Stimulated activated CD4-positive, alpha-beta T cell treated with anti-CD3 and anti-CD28 coated beads, TNF-alpha, amount 100 ng/mL, for 1 hour (primary cell): ENCODE results near the gene DDX47.
"Not testable (repeated sequence)": the region's sequence is repeated elsewhere in the genome, so short reads cannot be mapped to it uniquely, and the experiment has no call there.

Source experiments
- DNase-seq, 3 donors: peaks; one replicate each; pipeline ENCODE4 v3.0.0-alpha.2; 2020; ENCODE audit warnings: low read depth in 3 of 3, low spot score in 1 of 3

DDX47 gene

DNA sequence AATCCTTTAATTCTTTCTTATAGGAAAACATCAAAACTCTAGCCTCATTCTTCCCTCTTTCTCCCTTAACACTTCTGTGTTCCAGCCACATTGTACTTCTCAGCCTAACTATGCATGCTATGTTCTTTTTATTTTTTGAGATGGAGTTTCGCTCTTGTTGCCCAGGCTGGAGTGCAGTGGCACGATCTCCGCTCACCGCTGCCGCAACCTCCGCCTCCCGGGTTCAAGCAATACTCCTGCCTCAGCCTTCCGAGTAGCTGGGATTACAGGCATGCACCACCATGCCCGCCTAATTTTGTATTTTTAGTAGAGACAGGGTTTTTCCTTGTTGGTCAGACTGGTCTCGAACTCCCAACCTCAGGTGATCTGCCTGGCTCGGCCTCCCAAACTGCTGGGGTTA, 7.2 kb downstream of the DDX47 start:
- DNase-seq, result not testable (repeated sequence)

DNA sequence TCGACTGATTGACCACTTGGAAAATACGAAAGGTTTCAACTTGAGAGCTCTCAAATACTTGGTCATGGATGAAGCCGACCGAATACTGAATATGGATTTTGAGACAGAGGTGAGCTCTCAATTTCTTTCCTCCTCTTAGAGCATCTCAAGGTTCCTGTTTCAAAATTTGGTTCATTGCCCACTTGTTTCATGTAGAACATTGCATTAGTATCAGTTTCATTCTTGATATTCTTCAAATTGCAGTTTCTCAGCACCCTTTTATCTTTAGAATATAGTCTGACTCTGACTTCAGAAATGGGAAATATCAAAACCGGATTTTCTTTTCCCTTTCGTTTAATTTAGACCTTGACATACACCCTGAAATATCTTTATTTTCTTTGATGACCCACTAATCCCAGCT, 8.8 kb downstream of the DDX47 start:
- no peak for DNase-seq

DNA sequence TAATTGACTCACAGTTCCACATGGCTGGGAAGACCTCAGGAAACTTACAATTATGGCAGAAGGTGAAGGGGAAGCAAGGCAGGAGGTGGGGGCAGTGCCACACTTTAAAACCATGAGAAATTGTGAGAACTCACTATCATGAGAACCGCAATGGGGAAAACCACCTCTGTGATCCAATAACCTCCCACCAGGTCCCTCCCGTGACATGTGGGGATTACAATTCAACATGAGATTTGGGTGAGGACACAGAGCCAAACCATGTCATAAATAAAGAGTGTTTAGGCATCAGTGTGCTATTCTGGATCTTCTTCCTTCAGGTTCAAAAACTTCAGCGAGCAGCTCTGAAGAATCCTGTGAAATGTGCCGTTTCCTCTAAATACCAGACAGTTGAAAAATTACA, 9.7 kb downstream of the DDX47 start:
- DNase-seq, result no peak

DNA sequence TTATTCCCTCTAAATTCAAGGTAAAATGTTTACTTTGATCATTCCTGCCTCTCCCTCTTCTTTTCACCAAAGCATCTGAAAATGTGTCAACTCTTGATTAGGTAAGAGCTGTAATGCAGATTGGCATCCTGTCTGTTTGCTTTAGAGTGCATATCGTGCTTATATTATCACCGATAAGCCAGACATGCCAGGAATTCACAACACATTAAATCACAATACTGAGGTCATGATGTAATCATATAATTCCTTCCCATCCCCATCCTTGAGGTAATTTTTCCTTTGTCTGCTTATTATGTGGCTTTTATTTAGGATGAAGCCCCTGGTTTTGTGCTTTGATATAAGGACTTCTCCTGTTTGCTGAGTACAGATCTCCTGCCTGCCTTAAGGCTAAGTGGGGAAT, 10.2 kb downstream of the DDX47 start:
- no peak for DNase-seq

DNA sequence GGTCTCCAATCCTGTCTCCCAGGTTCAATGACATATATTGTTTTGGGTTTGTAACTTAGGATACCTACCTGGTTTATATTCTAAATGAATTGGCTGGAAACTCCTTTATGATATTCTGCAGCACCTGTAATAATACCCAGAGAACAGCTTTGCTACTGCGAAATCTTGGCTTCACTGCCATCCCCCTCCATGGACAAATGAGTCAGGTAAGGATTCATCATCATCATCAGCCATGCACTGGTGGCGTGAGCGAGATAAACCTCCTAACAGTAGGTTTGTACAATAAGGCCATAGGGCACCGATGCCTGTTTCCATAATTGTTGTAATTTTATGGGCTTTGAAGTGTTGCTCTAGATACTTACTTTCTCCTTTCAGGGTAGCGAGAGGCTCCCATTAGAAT, 10.7 kb downstream of the DDX47 start:
- DNase-seq, result no peak

DNA sequence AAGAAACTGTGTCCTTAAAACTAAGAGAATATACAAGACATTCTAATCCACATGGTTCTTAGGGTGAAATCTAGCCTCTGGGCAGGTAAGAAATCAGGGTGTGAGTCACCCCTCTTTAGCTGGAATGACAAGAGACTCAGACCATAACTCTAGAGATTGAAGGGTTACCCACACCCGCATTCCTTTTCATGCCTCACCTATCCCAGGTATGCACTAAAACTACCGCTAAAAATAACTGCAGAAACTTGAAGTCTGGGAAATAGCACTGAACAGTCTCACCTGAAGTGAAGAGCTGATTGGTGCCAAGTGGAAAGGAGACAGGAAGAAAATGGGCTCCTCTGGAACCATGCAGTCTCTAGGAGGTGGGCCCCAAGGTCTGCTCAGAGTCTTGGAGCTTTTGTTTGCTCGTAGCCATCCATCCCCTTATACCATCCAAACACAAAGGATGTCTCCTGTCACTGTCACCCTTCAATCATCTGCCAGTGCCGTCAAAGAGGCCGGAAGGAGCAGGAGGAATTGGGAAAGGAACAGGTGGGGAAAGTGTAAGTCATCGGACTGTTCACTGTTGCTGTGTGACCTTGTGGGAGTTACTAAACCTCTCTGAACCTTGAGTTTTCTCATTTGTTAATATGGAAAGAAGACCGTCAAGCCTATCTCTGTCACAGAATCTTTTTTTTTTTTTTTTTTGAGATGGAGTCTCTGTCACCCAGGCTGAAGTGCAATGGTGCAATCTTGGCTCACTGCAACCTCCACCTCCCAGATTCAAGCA, 22.4 kb downstream of the DDX47 start:
- DNase-seq, result no peak

DNA sequence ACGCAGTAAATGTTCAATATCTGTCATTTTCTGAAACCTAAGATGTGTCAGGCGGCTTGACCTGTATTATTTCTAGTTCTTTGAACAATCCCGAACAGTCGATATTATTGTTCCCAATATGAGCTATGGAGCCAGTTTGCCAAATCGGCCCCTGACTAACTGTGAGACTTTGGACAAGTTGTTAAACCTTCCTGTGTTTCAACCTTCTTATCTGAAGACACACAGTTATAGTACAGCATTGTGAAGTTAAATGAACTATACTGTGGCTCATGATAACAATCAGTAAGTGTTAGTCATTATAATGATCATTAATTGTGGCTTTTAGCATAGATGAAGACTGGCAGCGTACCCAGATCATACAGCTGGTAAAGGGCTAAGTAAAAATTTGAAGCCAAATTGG, 23.4 kb downstream of the DDX47 start:
- no peak for DNase-seq

DNA sequence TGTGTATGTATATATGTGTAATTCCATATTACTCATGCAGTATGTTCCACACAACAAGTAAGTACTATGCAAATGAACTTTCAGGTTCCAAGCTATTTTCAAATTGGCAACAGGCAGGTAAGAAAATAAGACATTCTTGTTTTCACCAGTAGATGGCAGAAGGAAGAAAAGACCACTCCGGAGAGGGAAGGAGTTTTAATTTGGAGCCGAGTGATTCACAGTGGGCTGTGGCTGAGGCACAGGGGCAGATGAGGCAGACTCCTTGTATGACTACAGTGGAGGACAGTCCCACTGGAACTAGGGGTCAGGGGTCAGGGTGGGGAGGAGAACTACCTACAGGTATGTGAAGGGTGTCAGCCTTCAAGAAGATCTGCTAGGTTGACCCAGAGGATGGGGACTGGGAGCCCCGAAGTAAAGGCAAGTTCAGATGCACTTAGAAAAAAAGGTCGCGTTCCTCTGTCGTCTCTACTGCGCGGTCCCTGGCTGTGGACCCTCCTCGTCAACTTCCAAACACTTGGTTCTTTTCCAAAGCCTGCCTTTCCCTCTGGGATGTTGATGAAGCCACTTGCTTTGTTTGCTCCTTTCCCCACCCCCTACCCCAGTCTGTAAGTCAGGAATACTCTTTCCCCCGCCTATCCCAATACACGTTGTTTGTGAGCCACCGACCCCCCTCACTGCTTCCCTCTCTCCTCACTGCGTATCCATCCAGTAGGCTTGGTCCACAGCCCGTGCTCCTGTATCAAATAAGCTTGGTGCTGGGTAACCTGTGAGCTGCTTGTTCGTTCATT, 24.1 kb downstream of the DDX47 start:
- peak in 2 of 3 donors; percentile 13 to 14 for DNase-seq

DNA sequence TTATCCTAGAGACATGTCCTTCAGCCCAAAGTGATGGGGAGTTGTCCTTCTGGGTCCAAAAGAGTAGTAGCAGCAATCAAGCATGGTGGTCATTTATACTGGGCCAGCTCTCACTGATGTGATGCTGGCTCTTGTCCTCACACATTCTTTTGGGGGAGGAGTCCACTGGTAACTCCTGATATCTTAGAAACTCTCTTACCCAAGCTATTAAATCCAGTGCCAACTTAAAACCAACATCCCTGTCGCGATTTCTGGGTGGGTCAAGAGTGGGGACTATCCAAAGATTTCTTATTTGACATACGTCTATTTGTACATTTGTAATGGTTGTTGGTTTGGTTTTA, 24.6 kb downstream of the DDX47 start:
- DNase-seq, result no peak

DNA sequence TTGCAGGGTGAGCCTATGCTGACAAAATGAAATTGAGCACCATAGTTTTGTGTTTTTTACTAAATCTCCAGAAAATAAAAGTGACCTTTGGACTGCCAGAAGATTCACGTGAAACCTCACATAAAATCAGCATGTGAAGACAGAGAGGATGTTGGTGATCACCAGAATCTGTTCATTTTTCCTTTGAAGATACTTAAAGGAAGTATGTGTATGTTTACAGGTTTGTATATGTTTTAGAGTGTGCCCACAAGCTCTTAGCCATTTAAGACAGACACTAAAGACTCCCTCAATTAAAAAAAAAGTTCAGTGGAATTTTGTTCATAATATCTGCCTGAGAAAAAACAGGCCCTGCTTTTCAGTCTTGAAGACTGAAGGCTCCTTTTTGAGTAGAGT, 25.9 kb downstream of the DDX47 start:
- DNase-seq, result no peak

DNA sequence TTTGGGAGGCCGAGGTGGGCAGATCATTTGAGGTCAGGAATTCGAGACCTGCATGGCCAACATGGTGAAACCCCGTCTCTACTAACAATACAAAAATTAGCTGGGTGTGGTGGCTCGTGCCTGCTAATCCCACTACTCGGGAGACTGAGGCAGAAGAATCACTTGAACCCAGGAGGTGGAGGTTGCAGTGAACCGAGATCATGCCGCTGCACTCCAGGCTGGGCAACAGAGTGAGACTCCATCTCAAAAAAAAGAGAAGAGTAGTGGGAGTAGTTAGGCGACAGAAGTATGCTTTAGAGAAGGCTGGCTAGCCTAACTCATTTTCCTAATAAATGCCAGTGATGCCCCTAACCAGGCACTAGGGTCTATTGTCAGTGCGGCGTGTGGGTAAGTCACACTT, 26.3 kb downstream of the DDX47 start:
- DNase-seq, result not testable (repeated sequence)

DNA sequence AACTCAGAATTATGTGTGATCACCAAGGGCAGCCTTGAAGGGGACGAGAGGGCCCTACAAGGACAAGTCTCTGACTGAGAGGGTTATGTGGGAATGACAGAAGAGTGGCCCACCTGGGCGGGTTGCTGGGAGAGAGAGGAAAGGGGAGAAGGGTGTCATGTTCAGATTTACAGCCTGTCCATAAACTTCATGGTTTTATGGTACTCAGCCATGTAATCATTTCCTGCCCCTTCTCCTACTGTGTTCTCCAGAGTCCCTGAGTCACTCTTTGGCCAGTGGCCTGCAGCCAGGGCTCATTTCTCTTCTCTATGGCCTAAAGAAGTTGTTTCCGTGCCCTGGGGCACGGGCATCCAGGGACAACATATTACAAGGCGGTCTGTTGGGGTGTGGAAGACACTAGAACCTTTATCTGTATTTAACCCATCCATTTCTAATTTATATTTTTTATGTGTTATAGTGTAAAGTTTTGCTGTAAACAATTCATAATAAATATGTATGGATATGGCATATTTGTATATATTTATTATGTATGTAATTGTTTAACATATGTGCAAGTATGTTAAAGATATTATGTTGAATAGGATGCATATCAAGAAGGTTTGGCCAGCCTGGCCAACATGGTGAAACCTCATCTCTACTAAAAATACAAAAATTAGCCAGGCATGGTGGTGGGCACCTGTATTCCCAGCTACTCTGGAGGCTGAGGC, 26.9 kb downstream of the DDX47 start:
- no peak for DNase-seq

DNA sequence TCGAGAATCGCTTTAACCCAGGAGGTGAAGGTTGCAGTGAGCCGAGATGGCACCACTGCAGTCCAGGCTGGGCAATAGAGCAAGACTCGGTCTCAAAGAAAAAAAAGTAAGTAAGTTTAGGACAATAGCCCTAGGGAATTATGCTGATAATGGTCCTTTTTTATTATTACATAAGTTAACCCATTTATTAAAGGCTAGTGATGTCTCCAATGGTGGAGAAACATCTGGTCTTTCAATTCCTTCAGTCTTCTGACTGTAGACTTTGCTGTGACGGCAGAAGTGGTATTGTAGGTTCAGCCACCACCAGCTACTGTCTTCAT, 27.4 kb downstream of the DDX47 start:
- DNase-seq, result no peak

DNA sequence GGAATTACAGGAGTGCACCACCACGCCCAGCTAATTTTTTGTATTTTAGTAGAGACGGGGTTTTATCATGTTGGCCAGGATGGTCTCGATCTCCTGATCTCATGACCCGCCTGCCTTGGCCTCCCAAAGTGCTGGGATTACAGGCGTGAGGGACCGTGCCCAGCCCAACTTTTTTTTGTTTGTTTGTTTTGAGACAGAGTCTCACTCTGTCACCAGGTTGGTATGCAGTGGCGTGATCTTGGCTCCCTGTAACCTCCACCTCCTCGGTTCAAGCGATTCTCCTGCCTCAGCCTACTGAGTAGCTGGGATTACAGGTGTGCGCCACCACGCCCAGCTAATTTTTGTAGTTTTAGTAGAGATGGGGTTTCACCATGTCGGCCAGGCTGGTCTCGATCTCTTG, 28.3 kb downstream of the DDX47 start:
- DNase-seq, result not testable (repeated sequence)

DNA sequence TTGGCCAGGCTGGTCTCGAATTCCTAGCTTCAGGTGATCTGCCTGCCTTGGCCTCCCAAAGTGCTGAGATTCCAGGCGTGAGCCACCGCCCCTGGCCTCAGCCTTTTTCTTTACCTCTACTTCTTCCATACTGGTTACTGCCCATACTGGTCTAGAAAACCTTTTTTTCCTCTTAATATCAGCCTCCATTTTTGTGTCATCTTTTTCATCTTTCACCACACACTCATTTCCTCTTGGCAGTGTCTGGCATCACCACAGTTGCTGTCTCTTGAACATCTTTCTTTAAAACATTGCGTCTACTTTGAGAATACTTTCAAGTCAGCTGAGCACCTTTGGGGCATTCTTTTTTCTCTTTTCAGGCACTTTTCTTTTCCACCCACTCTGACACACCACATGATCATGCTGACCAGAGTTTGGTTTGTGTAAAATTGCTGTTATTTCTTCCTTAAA, 32.7 kb downstream of the DDX47 start:
- no peak for DNase-seq

DNA sequence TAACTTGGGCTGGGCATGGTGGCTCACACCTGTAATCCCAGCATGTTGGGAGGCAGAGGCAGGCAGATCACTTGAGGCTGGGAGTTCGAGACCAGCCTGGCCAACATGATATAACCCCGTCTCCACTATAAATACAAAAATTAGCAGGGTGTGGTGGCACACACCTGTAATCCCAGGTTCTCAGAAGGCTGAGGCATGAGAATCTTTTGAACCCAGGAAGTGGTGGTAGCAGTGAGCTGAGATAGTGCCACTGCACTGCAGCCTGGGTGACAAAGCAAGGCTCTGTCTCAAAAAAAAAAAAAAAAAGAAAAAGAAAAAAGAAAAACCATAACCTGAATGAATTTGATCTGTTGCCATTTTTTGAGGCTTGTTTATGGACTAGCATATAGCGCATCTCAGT, 33.6 kb downstream of the DDX47 start:
- DNase-seq, result not testable (repeated sequence)

DNA sequence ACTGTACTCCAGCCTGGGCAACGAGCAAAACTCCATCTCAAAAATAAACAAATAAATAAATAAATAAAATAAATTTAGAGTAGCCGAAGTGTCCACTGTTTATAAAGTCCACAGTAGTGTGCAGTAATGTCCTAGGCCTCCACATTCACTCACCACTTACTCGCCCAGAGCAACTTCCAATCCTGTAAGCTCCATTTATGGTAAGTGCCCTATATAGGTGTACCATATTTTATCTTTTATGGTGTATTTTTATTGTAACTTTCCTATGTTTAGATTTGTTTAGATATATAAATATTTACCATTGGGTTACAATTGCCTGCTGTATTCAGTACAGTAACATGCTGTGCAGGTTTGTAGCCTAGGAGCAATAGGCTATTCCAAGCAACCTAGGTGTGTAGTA, 40.3 kb downstream of the DDX47 start:
- DNase-seq, result no peak

DNA sequence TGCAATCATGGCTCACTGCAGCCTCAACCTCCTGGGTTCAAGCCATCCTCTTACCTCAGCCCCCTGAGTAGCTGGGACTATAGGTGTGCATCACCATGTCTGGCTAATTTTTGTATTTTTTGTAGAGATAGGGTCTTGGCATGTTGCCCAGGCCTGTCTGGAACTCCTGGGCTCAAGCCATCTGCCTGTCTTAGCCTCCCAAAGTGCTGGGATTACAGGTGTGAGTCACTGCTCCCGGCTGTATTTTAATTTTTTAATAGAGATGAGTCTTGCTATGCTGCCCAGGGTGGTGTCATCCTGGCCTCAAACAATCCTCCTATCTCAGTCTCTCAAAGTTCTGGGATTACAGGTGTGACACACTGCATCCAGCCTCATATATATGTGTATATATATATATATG, 46.5 kb downstream of the DDX47 start:
- DNase-seq, result no peak

DNA sequence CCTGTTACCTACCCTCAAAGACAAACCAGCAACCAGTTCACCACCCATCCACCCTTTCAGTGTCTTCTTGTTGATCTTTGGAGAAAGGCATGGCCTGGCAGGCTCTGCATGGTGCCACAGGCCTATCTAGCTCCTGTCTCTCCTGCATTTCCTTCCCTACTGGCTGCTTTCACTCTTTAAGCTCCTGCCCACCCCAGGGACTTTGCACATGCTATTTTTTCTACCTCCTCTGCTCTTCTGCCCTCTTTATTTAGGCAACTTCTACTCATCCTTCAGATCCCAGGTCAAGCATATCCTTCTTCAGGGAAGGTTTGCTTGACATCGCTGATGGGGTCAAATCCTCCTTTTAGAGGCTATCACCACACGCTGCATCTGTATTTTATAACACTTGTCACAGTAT, 51.1 kb downstream of the DDX47 start:
- no peak for DNase-seq

DNA sequence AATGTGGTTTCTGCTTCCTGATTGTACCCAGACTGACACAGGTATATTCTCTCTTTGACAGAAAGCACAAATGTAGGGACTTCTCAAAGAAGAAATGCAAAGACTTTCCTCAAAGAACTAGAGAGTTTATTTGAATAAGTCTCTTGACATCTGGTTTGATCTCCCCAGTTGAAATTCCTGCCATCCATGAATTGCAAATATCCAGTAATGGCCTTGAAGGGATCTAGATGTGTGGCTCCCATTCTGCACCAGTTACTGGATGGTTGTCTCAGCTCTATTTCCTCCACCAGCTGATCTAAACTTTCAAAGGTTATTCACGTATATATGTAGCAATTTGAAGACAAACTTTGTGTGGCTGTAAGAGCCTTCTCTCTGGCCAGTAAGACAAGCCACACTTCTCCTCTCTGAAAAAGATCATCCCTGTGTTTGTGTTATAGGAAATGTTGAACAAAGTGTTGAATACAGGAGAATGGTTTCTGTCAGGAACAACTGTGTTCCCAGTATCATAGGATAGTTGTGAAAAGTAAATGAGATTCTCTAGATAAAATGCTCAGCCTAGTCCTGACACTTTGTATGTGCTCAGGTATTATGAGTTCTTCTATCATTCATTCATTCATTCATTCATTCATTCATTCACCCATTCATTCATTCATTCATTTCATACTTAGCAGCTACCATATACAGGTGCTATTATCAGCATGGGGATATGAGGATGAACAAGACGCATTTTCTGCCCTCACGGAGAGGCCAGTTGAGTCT, 55.5 kb downstream of the DDX47 start:
- DNase-seq, result no peak

DNA sequence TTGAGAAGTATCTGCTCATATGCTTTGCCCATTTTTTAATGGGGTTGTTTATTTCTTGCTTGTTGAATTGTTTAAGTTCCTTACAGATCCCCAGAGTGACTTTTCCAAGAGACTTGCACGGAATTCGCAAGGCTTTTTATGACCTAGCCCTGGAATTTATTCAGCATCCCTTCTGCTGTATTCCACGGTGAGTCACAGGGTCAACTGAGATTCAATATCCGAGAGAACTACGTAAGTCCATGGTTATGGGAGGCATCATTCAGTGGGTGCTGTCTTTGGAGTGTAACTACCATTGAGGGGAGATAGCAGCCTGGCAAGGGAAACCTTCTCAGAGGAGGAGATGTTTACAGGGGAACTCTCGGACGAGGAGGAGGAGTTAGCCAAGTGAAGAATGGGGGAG, 57.3 kb downstream of the DDX47 start:
- DNase-seq, result no peak
